ENCODE data around the gene CCDC12.

Gene CCDC12

DNA sequence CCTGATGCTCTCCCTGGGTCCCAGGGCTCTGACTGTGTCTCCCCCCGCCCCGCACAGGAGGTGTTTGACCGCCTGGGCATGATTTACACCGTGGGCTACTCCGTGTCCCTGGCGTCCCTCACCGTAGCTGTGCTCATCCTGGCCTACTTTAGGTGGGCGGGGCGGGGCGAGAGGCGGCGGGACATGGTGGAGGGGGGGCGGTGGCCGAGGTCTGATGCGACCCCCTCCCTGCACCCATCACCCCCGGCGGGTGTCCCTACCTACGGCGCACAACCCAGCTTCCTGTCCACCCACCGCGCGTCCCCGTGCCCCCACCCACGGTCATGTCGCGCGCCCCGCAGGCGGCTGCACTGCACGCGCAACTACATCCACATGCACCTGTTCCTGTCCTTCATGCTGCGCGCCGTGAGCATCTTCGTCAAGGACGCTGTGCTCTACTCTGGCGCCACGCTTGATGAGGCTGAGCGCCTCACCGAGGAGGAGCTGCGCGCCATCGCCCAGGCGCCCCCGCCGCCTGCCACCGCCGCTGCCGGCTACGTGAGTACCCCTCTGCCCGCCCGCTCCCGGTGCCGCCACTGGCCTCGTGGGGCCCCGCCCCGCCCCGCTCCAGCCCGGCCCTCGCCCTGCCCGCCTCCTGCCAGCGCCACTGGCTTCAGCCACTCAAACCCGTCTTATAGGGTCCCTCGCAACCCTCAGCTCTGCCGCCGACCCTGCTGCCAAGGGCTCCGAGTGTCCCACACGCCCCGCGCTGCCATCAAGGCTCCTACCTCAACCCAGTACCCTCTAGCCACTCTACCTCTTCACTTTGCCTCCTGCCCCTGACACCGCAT, 78.0 kb downstream of the CCDC12 start:
- Histone ChIP-seq H3K4me3 (ENCODE audit: low read depth in 1 of 2, low read length in 2 of 2) (peak overlapping the region in 1 of 2 donors; percentile 18), H3K27me3 (ENCODE audit: low read depth, low read length) (peaks cover under 1% of the 10 kb centered on the region), H3K9me3 (ENCODE audit: control insufficient read depth in 1 of 2, low read length in 2 of 2) (no peaks in the 10 kb centered on the region), H3K36me3 (ENCODE audit: control insufficient read depth in 1 of 2, insufficient read depth in 2 of 2, low read length in 2 of 2) (no peaks in the 10 kb centered on the region), H3K4me1 (ENCODE audit: control insufficient read depth in 1 of 2, insufficient read depth in 2 of 2, low read length in 2 of 2) (peaks cover 0 to 12% of the 10 kb centered on the region in 2 donors), H3K27ac (ENCODE audit: low read length) (no peak overlapping the region)

DNA sequence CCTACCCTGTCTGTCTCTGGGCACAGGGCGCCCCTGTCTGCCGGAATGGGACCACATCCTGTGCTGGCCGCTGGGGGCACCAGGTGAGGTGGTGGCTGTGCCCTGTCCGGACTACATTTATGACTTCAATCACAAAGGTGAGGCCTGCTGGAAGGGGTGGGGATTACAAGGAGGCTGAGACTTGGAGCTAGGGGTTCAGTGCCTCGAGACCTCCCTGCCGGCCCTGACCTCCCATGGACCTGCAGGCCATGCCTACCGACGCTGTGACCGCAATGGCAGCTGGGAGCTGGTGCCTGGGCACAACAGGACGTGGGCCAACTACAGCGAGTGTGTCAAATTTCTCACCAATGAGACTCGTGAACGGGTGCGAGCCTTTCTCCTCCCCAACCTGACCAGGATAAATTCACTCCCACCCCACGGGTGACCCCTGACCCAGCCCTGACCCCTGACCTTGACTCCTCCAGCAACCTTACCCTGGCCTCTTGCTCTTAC, 78.7 kb downstream of the CCDC12 start:
- no peak overlapping the region for H3K4me3 ChIP-seq (ENCODE audit: low read depth in 1 of 2, low read length in 2 of 2)
- H3K27ac ChIP-seq (ENCODE audit: low read length) = no peak overlapping the region
- H3K27me3 ChIP-seq (ENCODE audit: low read depth, low read length) = peaks cover 3% of the 10 kb centered on the region
- no peaks in the 10 kb centered on the region for H3K9me3 ChIP-seq (ENCODE audit: control insufficient read depth in 1 of 2, low read length in 2 of 2)
- no peaks in the 10 kb centered on the region for H3K36me3 ChIP-seq (ENCODE audit: control insufficient read depth in 1 of 2, insufficient read depth in 2 of 2, low read length in 2 of 2)
- peaks cover 2 to 18% of the 10 kb centered on the region in 2 donors for H3K4me1 ChIP-seq (ENCODE audit: control insufficient read depth in 1 of 2, insufficient read depth in 2 of 2, low read length in 2 of 2)

DNA sequence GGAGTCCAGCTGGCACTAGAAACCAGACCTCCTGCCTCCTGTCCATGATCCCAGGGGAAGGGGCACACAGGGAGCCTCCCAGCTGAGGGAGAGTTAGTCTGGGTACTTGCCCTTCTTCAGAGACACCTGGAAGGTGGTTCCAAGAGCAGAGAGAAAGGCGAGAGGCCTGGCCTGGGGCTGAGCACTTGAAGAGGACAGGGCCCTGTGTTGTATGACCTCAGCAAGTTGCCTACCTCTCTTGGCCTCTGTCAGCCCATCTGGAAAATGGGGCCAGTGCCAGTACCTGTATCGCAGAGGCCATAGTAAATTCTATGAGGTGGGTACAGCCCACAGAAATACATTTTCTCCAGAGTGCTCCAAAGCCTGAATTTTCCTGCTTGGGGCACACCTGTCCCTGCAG, 79.5 kb downstream of the CCDC12 start:
- Histone ChIP-seq H3K4me1 (ENCODE audit: control insufficient read depth in 1 of 2, insufficient read depth in 2 of 2, low read length in 2 of 2) (peaks cover 4 to 25% of the 10 kb centered on the region in 2 donors), H3K9me3 (ENCODE audit: control insufficient read depth in 1 of 2, low read length in 2 of 2) (no peaks in the 10 kb centered on the region), H3K36me3 (ENCODE audit: control insufficient read depth in 1 of 2, insufficient read depth in 2 of 2, low read length in 2 of 2) (no peaks in the 10 kb centered on the region), H3K27ac (ENCODE audit: low read length) (no peak overlapping the region), H3K27me3 (ENCODE audit: low read depth, low read length) (peaks cover 3% of the 10 kb centered on the region), H3K4me3 (ENCODE audit: low read depth in 1 of 2, low read length in 2 of 2) (no peak overlapping the region)

DNA sequence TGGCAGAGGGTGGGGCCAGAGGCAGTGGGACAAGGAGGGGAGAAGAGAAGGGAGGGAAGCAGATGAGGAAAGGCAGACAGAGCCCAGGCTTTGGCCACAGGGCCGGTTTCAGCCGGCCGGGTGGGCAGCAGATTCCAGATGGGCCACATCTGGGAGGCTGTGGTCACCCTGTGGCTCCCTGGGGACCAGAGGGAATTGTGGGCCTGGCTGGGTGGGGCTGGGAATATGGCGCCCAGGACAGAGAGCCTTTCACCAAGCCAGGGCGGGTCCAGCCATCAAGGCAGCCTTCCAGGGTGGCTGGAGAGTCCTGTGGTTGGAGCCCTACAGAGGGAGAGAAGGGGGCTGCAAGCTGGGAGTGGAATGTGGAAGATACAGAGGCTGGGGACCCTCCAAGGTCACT, 80.2 kb downstream of the CCDC12 start:
- Histone ChIP-seq H3K9me3 (ENCODE audit: control insufficient read depth in 1 of 2, low read length in 2 of 2) (no peaks in the 10 kb centered on the region), H3K4me3 (ENCODE audit: low read depth in 1 of 2, low read length in 2 of 2) (no peak overlapping the region), H3K27ac (ENCODE audit: low read length) (no peak overlapping the region), H3K4me1 (ENCODE audit: control insufficient read depth in 1 of 2, insufficient read depth in 2 of 2, low read length in 2 of 2) (peaks cover 4 to 29% of the 10 kb centered on the region in 2 donors), H3K36me3 (ENCODE audit: control insufficient read depth in 1 of 2, insufficient read depth in 2 of 2, low read length in 2 of 2) (no peaks in the 10 kb centered on the region), H3K27me3 (ENCODE audit: low read depth, low read length) (peaks cover 3% of the 10 kb centered on the region)

DNA sequence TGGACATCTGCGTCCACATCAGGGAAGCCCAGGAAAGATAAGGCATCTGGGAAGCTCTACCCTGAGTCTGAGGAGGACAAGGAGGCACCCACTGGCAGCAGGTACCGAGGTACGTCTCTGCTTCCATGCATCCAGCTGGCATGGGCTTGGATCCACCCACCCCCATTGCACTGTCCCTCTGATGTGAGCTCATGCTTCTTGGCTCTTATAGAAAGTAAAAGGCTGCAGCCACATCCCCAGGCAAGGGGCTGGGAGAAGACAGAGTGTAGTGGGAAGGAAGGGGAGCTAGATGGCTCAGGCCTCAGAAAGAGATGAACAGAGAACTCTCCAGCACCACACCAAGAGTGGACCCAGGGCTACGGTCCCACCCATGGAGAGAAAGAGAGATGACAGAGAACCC, 80.8 kb downstream of the CCDC12 start:
- H3K27me3 ChIP-seq (ENCODE audit: low read depth, low read length) = peaks cover 3% of the 10 kb centered on the region
- H3K36me3 ChIP-seq (ENCODE audit: control insufficient read depth in 1 of 2, insufficient read depth in 2 of 2, low read length in 2 of 2) = no peaks in the 10 kb centered on the region
- no peak overlapping the region for H3K4me3 ChIP-seq (ENCODE audit: low read depth in 1 of 2, low read length in 2 of 2)
- H3K4me1 ChIP-seq (ENCODE audit: control insufficient read depth in 1 of 2, insufficient read depth in 2 of 2, low read length in 2 of 2) = peaks cover 4 to 29% of the 10 kb centered on the region in 2 donors
- no peak overlapping the region for H3K27ac ChIP-seq (ENCODE audit: low read length)
- H3K9me3 ChIP-seq (ENCODE audit: control insufficient read depth in 1 of 2, low read length in 2 of 2) = no peaks in the 10 kb centered on the region

DNA sequence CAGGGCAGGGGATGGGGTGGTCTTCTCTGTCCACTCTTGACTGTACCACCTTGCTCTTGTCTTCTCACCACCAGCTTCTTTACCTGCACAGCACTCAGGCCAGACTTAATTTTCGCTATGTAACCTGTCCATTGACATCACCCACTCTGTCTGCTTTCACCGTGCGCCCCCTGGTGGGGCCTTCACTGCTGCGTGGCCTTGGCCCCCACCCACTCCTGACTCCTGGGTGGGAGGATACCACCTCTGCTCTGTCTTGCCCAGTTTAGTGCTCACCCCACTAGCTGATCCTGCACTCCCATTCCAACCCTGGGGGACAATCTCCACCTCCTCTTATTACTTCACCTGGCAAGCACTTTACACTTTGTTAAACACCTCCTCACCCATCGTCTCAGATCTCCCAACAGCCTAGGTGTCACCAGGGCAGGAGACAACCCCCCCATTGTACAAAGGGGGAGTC, 81.3 kb downstream of the CCDC12 start:
- Histone ChIP-seq H3K9me3 (ENCODE audit: control insufficient read depth in 1 of 2, low read length in 2 of 2) (no peaks in the 10 kb centered on the region), H3K4me3 (ENCODE audit: low read depth in 1 of 2, low read length in 2 of 2) (no peak overlapping the region), H3K27ac (ENCODE audit: low read length) (no peak overlapping the region), H3K36me3 (ENCODE audit: control insufficient read depth in 1 of 2, insufficient read depth in 2 of 2, low read length in 2 of 2) (no peaks in the 10 kb centered on the region), H3K27me3 (ENCODE audit: low read depth, low read length) (peaks cover 3% of the 10 kb centered on the region), H3K4me1 (ENCODE audit: control insufficient read depth in 1 of 2, insufficient read depth in 2 of 2, low read length in 2 of 2) (peaks cover 4 to 29% of the 10 kb centered on the region in 2 donors)

DNA sequence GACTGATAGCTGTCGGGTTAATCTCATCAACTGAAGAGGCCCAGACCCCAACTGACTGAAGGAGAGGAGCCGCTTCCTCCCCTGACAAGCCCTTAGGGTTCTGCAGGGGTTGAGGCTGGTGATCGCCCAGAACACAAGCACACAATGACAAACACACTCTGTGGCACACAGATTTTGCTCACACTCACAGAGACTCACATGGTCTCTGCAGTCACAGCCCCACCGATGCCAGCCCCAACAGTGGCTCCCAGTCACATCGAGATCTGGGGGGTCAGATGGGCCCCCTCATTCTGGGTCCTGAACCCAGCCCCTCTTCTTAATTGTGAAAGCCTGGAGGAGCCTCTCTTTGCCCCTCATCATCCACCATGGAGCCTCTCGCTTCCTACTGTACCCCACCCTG, 82.3 kb downstream of the CCDC12 start:
- Histone ChIP-seq H3K27me3 (ENCODE audit: low read depth, low read length) (peaks cover 3% of the 10 kb centered on the region), H3K9me3 (ENCODE audit: control insufficient read depth in 1 of 2, low read length in 2 of 2) (no peaks in the 10 kb centered on the region), H3K27ac (ENCODE audit: low read length) (no peak overlapping the region), H3K4me1 (ENCODE audit: control insufficient read depth in 1 of 2, insufficient read depth in 2 of 2, low read length in 2 of 2) (peaks cover 4 to 29% of the 10 kb centered on the region in 2 donors), H3K4me3 (ENCODE audit: low read depth in 1 of 2, low read length in 2 of 2) (no peak overlapping the region), H3K36me3 (ENCODE audit: control insufficient read depth in 1 of 2, insufficient read depth in 2 of 2, low read length in 2 of 2) (no peaks in the 10 kb centered on the region)

DNA sequence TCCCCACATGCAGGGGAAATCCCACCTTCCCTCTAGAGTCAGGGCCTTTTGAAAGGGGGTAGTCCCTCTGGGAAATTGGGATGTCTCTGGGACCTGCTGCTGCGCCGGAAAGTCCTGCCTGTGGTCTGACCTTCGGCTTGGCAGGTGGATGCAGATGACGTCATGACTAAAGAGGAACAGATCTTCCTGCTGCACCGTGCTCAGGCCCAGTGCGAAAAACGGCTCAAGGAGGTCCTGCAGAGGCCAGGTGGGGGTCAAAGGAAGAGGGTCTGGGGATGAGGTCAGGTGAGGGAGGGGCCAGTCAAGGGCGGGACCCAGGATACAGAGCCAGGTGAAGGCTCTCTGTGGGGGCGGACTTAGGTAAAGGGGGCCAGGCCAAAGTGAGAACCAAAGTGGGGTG, 82.8 kb downstream of the CCDC12 start:
- Histone ChIP-seq H3K4me3 (ENCODE audit: low read depth in 1 of 2, low read length in 2 of 2) (no peak overlapping the region), H3K9me3 (ENCODE audit: control insufficient read depth in 1 of 2, low read length in 2 of 2) (no peaks in the 10 kb centered on the region), H3K36me3 (ENCODE audit: control insufficient read depth in 1 of 2, insufficient read depth in 2 of 2, low read length in 2 of 2) (no peaks in the 10 kb centered on the region), H3K27ac (ENCODE audit: low read length) (no peak overlapping the region), H3K4me1 (ENCODE audit: control insufficient read depth in 1 of 2, insufficient read depth in 2 of 2, low read length in 2 of 2) (peaks cover 4 to 25% of the 10 kb centered on the region in 2 donors), H3K27me3 (ENCODE audit: low read depth, low read length) (peaks cover 3% of the 10 kb centered on the region)

DNA sequence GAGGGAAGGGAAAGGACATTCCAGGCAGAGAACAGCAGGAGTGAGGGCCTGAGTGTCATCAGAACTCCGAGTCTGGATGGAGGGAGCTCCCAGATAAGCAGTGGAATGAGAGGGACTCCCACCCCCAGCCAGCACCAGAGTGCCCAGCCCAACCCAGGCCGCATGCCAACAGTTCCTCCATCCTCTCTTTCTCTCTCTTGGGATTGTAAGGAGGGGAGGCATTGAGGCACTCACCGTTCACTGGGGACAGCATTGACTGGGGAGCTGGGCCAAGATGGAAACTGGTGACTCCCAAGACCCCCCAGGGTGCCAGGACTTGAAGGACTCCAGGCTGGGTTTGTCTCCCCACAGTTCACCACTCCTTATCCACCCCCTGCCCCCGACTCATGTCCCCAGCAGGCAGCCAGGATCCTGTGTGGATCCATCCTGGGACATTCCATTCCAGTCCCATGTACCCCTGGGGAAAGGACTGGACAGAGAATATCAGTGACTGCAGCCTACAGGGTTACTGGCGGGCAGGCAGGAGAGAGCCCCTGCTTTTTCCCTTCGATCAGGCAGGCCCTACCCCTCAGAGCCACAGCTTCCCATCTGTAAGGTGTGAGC, 83.3 kb downstream of the CCDC12 start:
- H3K36me3 ChIP-seq (ENCODE audit: control insufficient read depth in 1 of 2, insufficient read depth in 2 of 2, low read length in 2 of 2) = no peaks in the 10 kb centered on the region
- H3K9me3 ChIP-seq (ENCODE audit: control insufficient read depth in 1 of 2, low read length in 2 of 2) = no peaks in the 10 kb centered on the region
- H3K27me3 ChIP-seq (ENCODE audit: low read depth, low read length) = peaks cover 3% of the 10 kb centered on the region
- H3K27ac ChIP-seq (ENCODE audit: low read length) = no peak overlapping the region
- H3K4me3 ChIP-seq (ENCODE audit: low read depth in 1 of 2, low read length in 2 of 2) = no peak overlapping the region
- H3K4me1 ChIP-seq (ENCODE audit: control insufficient read depth in 1 of 2, insufficient read depth in 2 of 2, low read length in 2 of 2) = peaks cover 4 to 20% of the 10 kb centered on the region in 2 donors

DNA sequence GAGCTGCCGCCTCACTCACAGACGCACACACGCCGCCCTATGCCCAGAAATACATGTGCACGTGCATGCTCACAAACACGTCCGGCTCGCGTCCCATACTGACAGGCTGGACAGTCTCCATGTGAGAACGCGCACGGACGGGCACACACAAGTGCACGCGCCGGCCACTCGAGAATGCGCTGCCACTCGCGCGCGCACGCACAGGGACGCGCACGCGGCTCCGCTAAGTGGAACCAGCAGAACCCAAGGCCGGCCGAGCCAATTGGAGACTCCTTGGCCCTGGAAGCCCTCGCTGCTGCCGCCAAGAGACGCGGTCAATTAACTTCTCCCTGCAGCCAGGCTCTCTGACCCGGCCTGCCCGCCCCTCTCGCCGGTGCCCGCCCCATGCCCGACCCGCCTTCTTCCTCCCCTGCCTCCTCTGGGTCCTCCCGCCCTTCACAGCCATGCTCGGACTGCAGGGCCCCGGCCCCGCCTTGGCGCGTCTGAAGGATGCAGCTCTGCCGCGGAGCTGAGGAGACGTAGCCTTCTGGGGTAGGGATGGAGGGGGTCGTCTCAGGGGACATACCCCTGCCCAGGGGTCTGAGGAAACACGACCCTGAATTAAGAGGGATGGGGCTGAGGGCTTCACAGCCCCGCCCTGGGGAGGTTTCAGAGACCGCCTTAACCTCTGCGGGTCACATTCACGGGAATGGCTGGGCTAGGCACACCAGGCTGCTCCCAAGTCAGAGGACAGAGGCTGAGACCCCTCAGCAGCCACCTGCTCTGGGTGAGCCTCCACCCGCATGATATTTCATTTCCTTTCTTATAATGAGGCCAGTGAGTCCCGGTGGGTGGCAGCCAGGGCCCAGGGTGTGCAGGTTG, 84.0 kb downstream of the CCDC12 start:
- H3K27ac ChIP-seq (ENCODE audit: low read length) = no peak overlapping the region
- peaks cover 3% of the 10 kb centered on the region for H3K27me3 ChIP-seq (ENCODE audit: low read depth, low read length)
- H3K9me3 ChIP-seq (ENCODE audit: control insufficient read depth in 1 of 2, low read length in 2 of 2) = no peaks in the 10 kb centered on the region
- peaks cover 4 to 17% of the 10 kb centered on the region in 2 donors for H3K4me1 ChIP-seq (ENCODE audit: control insufficient read depth in 1 of 2, insufficient read depth in 2 of 2, low read length in 2 of 2)
- H3K4me3 ChIP-seq (ENCODE audit: low read depth in 1 of 2, low read length in 2 of 2) = peak overlapping the region; percentile 37 to 70
- H3K36me3 ChIP-seq (ENCODE audit: control insufficient read depth in 1 of 2, insufficient read depth in 2 of 2, low read length in 2 of 2) = no peaks in the 10 kb centered on the region

DNA sequence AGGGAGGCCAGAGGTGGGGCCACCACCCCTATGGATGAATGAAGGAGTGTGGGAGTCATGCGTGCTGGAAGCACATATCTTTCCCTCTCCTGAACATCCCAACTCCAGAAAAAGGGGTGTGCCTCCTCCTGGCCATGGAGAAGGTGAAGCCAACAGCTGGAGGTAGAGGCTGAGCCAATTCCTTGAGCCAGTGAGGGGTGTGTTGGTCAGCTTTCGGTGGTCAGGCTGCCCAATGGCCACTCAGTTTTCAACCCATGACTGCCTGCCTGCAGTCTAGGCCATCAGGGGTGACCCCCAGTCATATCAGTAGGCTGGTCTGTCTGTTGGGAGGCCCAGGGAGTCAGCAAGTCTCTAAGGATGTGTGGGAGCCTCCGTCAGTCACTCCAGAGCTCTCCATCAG, 85.4 kb downstream of the CCDC12 start:
- Histone ChIP-seq H3K9me3 (ENCODE audit: control insufficient read depth in 1 of 2, low read length in 2 of 2) (no peaks in the 10 kb centered on the region), H3K36me3 (ENCODE audit: control insufficient read depth in 1 of 2, insufficient read depth in 2 of 2, low read length in 2 of 2) (no peaks in the 10 kb centered on the region), H3K27me3 (ENCODE audit: low read depth, low read length) (peaks cover 3% of the 10 kb centered on the region), H3K4me3 (ENCODE audit: low read depth in 1 of 2, low read length in 2 of 2) (no peak overlapping the region), H3K27ac (ENCODE audit: low read length) (no peak overlapping the region), H3K4me1 (ENCODE audit: control insufficient read depth in 1 of 2, insufficient read depth in 2 of 2, low read length in 2 of 2) (peaks cover 4 to 17% of the 10 kb centered on the region in 2 donors)

All from muscle layer of duodenum (tissue), 2 donors.